ENCODE results near the gene LMNA.
"Not testable (repeated sequence)": the region's sequence is repeated elsewhere in the genome, so short reads cannot be mapped to it uniquely, and the experiment has no call there.

The LMNA gene

GRCh38 chr1:156122519-156123355, 8.2 kb downstream of the LMNA start:
- no peak for DNase-seq

GRCh38 chr1:156123356-156124196, 9.1 kb downstream of the LMNA start:
- DNase-seq: peak; percentile 88 to 91

DNA sequence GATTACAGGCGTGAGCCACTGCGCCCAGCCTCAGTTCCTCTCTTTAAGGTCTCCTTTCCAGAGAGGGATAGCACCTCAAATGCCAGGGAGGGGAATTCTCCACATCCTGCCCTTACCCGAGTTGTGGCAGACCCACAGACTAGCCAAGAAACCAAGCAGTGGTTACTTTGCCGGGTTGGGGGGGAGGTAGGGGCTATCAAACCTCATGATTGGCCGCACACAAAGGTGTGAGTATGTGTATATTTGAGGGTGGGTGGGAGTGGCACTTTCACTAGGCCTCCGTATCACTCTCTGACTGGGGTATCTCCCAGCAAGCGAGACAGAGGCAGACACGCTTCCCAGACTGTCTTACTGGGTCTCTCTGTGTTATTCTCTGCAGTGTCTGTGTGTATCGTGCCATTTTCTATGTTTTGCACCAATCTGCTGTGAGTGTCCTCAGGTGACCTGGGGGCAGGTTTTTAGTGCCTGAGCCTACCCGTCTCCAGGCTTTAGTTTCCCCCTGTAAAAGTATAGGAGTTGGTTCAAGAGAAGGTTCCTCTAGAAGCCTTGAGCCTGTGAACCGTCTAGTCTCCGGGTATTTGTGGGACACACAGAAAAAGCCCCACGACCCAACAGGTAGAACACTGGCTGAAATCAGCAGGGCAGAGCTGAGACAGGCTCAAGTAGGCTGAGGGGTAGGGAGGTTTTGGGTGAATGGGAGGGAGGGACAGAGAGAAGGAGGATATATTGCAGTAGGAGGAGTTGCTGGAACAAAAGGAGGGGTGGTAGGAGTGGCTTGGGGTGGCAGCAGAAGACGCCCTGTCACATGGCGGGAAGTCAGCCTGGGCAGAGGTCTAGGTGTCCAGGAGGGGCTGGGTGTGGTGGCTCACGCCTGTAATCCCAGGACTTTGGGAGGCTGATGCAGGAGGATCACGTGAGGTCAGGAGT, 10.3 kb downstream of the LMNA start:
- no peak for DNase-seq

- not testable (repeated sequence) for DNase-seq
These were observed 11.0 kb downstream of the LMNA start for GRCh38 chr1:156125544-156125943.

DNA sequence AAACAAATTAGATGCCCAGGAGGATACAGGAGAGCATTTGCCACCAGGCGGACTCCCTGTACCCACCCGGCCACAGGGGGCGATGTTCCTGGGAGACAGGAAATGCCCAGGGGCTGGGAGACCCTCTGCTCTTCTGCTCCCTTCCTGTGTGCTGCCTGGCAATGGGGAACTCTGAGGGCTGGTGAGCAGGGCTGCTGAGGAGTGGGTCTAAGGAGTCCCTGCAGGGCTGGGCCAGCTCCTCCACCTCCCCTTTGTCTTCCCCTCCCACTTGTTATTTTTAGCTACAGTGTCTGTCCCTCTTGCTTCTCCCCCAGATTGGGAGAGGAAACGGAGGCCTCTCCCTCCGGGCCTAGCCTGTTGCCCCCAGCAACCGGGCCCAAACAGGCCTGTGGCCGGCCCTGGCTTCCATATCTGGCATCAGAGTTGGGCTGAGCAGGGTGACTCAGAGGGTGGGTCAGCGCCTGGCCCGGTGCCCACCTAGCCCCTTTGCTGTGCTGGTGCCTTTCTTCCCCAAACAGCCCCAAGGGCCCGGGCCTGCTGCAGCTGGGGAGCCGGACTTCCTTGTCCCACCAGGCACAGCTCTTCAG, 11.6 kb downstream of the LMNA start:
- DNase-seq: peak; percentile 97 to 98

- DNase-seq: peak; percentile 88 to 90
These were observed 12.4 kb downstream of the LMNA start for GRCh38 chr1:156126630-156127534.

GRCh38 chr1:156128308-156128653, 13.8 kb downstream of the LMNA start:
- no peak for DNase-seq

- DNase-seq: no peak
These were observed 14.4 kb downstream of the LMNA start for GRCh38 chr1:156128654-156129597.

DNA sequence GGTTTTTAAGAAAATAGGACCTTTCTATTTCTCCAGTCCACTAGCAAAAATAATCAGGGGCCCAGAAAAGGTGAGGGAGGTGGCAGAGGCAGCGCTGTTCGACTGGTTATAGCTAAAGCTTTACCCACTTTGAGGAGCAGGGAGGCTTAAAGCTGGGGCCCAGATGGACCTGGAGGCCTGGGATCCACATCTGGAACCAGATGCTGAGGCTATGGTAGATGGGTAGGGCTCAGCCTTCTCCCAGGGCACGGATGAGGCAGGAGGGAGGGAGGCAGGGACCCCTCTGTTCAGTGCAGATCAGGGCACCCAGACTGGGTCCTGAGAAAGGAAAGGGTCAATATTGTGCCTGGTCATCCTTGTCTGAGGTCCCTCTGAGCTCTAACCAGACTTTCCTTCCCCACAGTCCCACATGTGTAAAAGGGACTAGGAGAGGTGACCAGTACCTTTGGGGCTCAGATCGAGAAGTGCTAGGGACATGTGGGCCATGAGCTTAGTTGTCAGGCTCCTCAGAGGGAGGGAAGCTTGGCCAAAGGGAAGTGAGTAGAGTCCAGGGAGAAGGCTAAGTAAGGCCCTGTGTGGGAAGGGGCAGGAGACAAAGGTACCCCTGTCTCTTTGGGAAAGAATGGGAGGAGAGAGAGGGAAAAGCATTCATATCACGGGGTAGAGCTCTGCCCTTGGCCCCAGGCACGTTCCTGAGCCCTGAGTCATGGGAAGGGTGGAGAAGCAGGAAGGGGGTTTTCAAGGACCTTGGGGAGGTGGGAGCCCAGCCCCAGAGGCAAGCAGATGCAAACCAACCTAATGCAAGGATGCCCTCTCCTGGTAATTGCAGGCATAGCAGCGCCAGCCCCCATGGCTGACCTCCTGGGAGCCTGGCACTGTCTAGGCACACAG, 15.4 kb downstream of the LMNA start:
- DNase-seq: peak; percentile 50 to 63

- DNase-seq: no peak
These were observed 16.0 kb downstream of the LMNA start for GRCh38 chr1:156130578-156130942.

DNA sequence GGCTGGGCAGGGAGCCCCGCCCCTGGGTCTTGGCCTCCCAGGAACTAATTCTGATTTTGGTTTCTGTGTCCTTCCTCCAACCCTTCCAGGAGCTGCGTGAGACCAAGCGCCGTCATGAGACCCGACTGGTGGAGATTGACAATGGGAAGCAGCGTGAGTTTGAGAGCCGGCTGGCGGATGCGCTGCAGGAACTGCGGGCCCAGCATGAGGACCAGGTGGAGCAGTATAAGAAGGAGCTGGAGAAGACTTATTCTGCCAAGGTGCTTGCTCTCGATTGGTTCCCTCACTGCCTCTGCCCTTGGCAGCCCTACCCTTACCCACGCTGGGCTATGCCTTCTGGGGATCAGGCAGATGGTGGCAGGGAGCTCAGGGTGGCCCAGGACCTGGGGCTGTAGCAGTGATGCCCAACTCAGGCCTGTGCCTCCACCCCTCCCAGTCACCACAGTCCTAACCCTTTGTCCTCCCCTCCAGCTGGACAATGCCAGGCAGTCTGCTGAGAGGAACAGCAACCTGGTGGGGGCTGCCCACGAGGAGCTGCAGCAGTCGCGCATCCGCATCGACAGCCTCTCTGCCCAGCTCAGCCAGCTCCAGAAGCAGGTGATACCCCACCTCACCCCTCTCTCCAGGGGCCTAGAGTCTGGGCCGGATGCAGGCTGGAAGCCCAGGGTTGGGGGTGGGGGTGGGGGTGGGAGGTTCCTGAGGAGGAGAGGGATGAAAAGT, 20.4 kb downstream of the LMNA start:
- DNase-seq: no peak

GRCh38 chr1:156135930-156136871, 21.7 kb downstream of the LMNA start:
- no peak for DNase-seq

DNA sequence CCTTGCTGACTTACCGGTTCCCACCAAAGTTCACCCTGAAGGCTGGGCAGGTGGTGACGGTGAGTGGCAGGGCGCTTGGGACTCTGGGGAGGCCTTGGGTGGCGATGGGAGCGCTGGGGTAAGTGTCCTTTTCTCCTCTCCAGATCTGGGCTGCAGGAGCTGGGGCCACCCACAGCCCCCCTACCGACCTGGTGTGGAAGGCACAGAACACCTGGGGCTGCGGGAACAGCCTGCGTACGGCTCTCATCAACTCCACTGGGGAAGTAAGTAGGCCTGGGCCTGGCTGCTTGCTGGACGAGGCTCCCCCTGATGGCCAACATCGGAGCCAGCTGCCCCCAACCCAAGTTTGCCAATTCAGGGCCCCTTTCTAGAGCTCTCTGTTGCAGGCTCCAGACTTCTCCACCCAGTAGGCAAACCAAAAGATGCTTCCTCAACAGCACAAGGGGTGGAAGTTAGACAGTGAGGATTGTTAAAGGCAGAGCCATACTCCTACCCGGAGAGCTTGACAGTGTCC, 22.5 kb downstream of the LMNA start:
- DNase-seq: no peak

- no peak for DNase-seq
These were observed 24.0 kb downstream of the LMNA start for GRCh38 chr1:156138458-156138867.

GRCh38 chr1:156140879-156141707, 26.6 kb downstream of the LMNA start:
- DNase-seq: no peak

Measured in Kasumi-1 (cell line).